GM23248 (cell line): ENCODE results near the gene PODXL.

Experiments
- EZH2 ChIP-seq: fragments of 200-600 bp; sonication (generic); IDR thresholded peaks from 2 replicates; pipeline ENCODE4 v1.6.1; 2018; ENCODE audit warnings: antibody characterized with exemption, mild to moderate bottlenecking; ENCODE audit not compliant: insufficient read depth, poor library complexity, severe bottlenecking
- EZH2phosphoT487 ChIP-seq: fragments of 200-600 bp; sonication (generic); IDR thresholded peaks from 2 replicates; pipeline ENCODE4 v1.6.1; 2018; ENCODE audit warnings: antibody characterized with exemption, moderate library complexity, mild to moderate bottlenecking, low read depth; ENCODE audit not compliant: insufficient read depth

- no peak for TF ChIP-seq EZH2
- TF ChIP-seq EZH2phosphoT487: no peak
Observed at GRCh38 chr7:131553931-131554330, 2.5 kb downstream of the PODXL start.
